NB4 (cell line): Measurements from ENCODE around the gene OLIG1.

Source experiments
- MYC ChIP-seq: IDR thresholded peaks from 2 replicates; pipeline ENCODE4 v1.6.1; 2011; ENCODE audit warnings: low read depth, low read length
- POLR2A ChIP-seq: IDR thresholded peaks from 2 replicates; pipeline ENCODE4 v1.6.1; 2011; ENCODE audit warnings: mild to moderate bottlenecking; ENCODE audit not compliant: insufficient read length; ENCODE audit errors: extremely low read depth
- TF ChIP-seq, protein P1 (sequence below): IDR thresholded peaks from one replicate; pipeline ENCODE4 v1.5.1; 2012; ENCODE audit warnings: low read depth, low read length
- TF ChIP-seq, protein P2 (sequence below): IDR thresholded peaks from 2 replicates; pipeline ENCODE4 v1.6.1; 2011; ENCODE audit warnings: low read depth, low read length

DNA sequence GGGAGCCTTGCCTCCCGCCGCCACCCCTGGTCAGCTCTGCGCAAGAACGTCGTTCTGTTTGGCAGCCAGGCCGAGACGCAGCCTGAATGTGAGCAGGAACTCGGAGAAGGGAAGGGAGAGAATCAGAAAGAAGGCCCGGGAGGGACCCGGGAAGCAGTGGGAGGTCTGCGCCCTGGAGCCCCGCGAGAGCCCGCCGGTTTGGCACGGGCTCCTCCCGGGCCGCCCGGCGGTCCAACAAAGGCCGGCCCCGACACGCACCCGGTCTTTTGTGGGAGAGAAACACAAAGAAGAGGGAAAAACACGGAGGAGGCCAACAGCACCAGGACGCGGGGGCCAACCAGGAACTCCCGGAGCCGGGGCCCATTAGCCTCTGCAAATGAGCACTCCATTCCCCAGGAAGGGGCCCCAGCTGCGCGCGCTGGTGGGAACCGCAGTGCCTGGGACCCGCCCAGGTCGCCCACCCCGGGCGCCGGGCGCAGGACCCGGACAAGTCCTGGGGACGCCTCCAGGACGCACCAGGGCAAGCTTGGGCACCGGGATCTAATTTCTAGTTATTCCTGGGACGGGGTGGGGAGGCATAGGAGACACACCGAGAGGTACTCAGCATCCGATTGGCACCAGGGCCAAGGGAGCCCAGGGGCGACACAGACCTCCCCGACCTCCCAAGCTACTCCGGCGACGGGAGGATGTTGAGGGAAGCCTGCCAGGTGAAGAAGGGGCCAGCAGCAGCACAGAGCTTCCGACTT lies 46.9 kb upstream of the OLIG1 start:
- TF ChIP-seq, protein P1, sequence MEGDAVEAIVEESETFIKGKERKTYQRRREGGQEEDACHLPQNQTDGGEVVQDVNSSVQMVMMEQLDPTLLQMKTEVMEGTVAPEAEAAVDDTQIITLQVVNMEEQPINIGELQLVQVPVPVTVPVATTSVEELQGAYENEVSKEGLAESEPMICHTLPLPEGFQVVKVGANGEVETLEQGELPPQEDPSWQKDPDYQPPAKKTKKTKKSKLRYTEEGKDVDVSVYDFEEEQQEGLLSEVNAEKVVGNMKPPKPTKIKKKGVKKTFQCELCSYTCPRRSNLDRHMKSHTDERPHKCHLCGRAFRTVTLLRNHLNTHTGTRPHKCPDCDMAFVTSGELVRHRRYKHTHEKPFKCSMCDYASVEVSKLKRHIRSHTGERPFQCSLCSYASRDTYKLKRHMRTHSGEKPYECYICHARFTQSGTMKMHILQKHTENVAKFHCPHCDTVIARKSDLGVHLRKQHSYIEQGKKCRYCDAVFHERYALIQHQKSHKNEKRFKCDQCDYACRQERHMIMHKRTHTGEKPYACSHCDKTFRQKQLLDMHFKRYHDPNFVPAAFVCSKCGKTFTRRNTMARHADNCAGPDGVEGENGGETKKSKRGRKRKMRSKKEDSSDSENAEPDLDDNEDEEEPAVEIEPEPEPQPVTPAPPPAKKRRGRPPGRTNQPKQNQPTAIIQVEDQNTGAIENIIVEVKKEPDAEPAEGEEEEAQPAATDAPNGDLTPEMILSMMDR: no peak
- TF ChIP-seq POLR2A: no peak
- TF ChIP-seq, protein P2, sequence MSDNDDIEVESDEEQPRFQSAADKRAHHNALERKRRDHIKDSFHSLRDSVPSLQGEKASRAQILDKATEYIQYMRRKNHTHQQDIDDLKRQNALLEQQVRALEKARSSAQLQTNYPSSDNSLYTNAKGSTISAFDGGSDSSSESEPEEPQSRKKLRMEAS: no peak
- no peak for TF ChIP-seq MYC
